GM06990 (cell line): ENCODE results near the gene CSPG4.
A peak's percentile ranks its signal among the peaks of the same experiment; 100 is the strongest.
"Not testable (repeated sequence)": the region's sequence is repeated elsewhere in the genome, so short reads cannot be mapped to it uniquely, and the experiment has no call there.

Experiments used
- DNase-seq: peaks from one replicate; pipeline ENCODE4 v3.0.0-alpha.2; 2011; ENCODE audit not compliant: insufficient read length; ENCODE audit errors: extremely low read depth
- H3K27me3 ChIP-seq: replicated peaks from 2 replicates; pipeline ENCODE4 v1.6.0; 2011; ENCODE audit warnings: low read length; ENCODE audit not compliant: control insufficient read depth, insufficient read depth
- H3K36me3 ChIP-seq: 2 replicates; pipeline ENCODE4 v1.5.1; 2011; ENCODE audit warnings: low read length; ENCODE audit not compliant: control insufficient read depth, insufficient read depth
- H3K4me3 ChIP-seq: replicated peaks from 2 replicates; pipeline ENCODE4 v1.5.1; 2011; ENCODE audit warnings: low read depth, mild to moderate bottlenecking, control low read depth, low read length
- CTCF ChIP-seq: IDR thresholded peaks from 2 replicates; pipeline ENCODE4 v1.5.1; 2011; ENCODE audit warnings: low read length, control low read depth, mild to moderate bottlenecking, inconsistent platforms; ENCODE audit not compliant: insufficient read depth, poor library complexity, severe bottlenecking

CSPG4 gene

GRCh38 chr15:75696311-75696720 lies 16.3 kb downstream of the CSPG4 start:
- no peak for DNase-seq
- TF ChIP-seq CTCF, result no peak
- no peaks in the 10 kb centered on the region for H3K27me3 ChIP-seq
- H3K36me3 ChIP-seq, result no peaks in the 10 kb centered on the region
- H3K4me3 ChIP-seq, result no peak overlapping the region

GRCh38 chr15:75695634-75696310 lies 16.9 kb downstream of the CSPG4 start:
- TF ChIP-seq CTCF, result no peak
- Histone ChIP-seq H3K36me3 (no peaks in the 10 kb centered on the region), H3K4me3 (no peak overlapping the region), H3K27me3 (no peaks in the 10 kb centered on the region)
- peak; percentile 44 for DNase-seq

- no peak overlapping the region for H3K4me3 ChIP-seq
- peak; percentile 57 for DNase-seq
- no peaks in the 10 kb centered on the region for H3K36me3 ChIP-seq
- H3K27me3 ChIP-seq, result no peaks in the 10 kb centered on the region
- TF ChIP-seq CTCF, result no peak
Measured at GRCh38 chr15:75695220-75695619, 17.4 kb downstream of the CSPG4 start.

- peak; percentile 57 for DNase-seq
- no peak for TF ChIP-seq CTCF
- Histone ChIP-seq H3K36me3 (no peaks in the 10 kb centered on the region), H3K4me3 (no peak overlapping the region), H3K27me3 (no peaks in the 10 kb centered on the region)
Measured at GRCh38 chr15:75694241-75695182, 18.1 kb downstream of the CSPG4 start.

- DNase-seq, result no peak
- H3K27me3 ChIP-seq, result no peaks in the 10 kb centered on the region
Measured at GRCh38 chr15:75693501-75694240, 19.0 kb downstream of the CSPG4 start.

GRCh38 chr15:75693028-75693427 lies 19.6 kb downstream of the CSPG4 start:
- H3K36me3 ChIP-seq, H3K27me3 ChIP-seq, DNase-seq, H3K4me3 ChIP-seq: not testable (repeated sequence)

More at GRCh38 chr15:75693501-75694240, 19.0 kb downstream of the CSPG4 start:
- H3K4me3 ChIP-seq, result no peak overlapping the region
- H3K36me3 ChIP-seq, result no peaks in the 10 kb centered on the region
- no peak for TF ChIP-seq CTCF

GRCh38 chr15:75692311-75692710 lies 20.3 kb downstream of the CSPG4 start:
- not testable (repeated sequence) for H3K27me3 ChIP-seq, DNase-seq, H3K4me3 ChIP-seq, H3K36me3 ChIP-seq

GRCh38 chr15:75689429-75689828 lies 23.2 kb downstream of the CSPG4 start:
- H3K36me3 ChIP-seq, DNase-seq, H3K4me3 ChIP-seq, H3K27me3 ChIP-seq: not testable (repeated sequence)
